Inferior parietal cortex (tissue), 1 donor: ENCODE data around the gene CDH4.

Source experiments
- DNase-seq: peaks from one replicate; pipeline ENCODE4 v3.0.0-alpha.2; 2016; ENCODE audit errors: extremely low spot score

The CDH4 gene

GRCh38 chr20:61533231-61533631, 281.2 kb downstream of the CDH4 start:
- DNase-seq: no peak

GRCh38 chr20:61534346-61534745, 282.3 kb downstream of the CDH4 start:
- no peak for DNase-seq

- no peak for DNase-seq
Observed at GRCh38 chr20:61535091-61535490, 283.0 kb downstream of the CDH4 start.

- no peak for DNase-seq
Observed at GRCh38 chr20:61535536-61535935, 283.5 kb downstream of the CDH4 start.

- DNase-seq: no peak
Observed at GRCh38 chr20:61535956-61536355, 283.9 kb downstream of the CDH4 start.

- DNase-seq: no peak
Observed at GRCh38 chr20:61536671-61537070, 284.6 kb downstream of the CDH4 start.

- DNase-seq: no peak
Observed at GRCh38 chr20:61537239-61538182, 285.4 kb downstream of the CDH4 start.

- no peak for DNase-seq
Observed at GRCh38 chr20:61538183-61538942, 286.3 kb downstream of the CDH4 start.

GRCh38 chr20:61538943-61539265, 286.8 kb downstream of the CDH4 start:
- no peak for DNase-seq

GRCh38 chr20:61539706-61540360, 287.8 kb downstream of the CDH4 start:
- DNase-seq: no peak

GRCh38 chr20:61541537-61541936, 289.5 kb downstream of the CDH4 start:
- DNase-seq: no peak

GRCh38 chr20:61543086-61543485, 291.0 kb downstream of the CDH4 start:
- DNase-seq: no peak

GRCh38 chr20:61543931-61544745, 292.1 kb downstream of the CDH4 start:
- DNase-seq: no peak

- no peak for DNase-seq
Observed at GRCh38 chr20:61544910-61545889, 293.1 kb downstream of the CDH4 start.

- no peak for DNase-seq
Observed at GRCh38 chr20:61546641-61547040, 294.6 kb downstream of the CDH4 start.

GRCh38 chr20:61548069-61548468, 296.0 kb downstream of the CDH4 start:
- no peak for DNase-seq

- DNase-seq: no peak
Observed at GRCh38 chr20:61549865-61550264, 297.8 kb downstream of the CDH4 start.

- no peak for DNase-seq
Observed at GRCh38 chr20:61551401-61551800, 299.3 kb downstream of the CDH4 start.

- no peak for DNase-seq
Observed at GRCh38 chr20:61554617-61555016, 302.6 kb downstream of the CDH4 start.

GRCh38 chr20:61555566-61555965, 303.5 kb downstream of the CDH4 start:
- DNase-seq: no peak
